Measurements from ENCODE around the gene DARS2.

DNA sequence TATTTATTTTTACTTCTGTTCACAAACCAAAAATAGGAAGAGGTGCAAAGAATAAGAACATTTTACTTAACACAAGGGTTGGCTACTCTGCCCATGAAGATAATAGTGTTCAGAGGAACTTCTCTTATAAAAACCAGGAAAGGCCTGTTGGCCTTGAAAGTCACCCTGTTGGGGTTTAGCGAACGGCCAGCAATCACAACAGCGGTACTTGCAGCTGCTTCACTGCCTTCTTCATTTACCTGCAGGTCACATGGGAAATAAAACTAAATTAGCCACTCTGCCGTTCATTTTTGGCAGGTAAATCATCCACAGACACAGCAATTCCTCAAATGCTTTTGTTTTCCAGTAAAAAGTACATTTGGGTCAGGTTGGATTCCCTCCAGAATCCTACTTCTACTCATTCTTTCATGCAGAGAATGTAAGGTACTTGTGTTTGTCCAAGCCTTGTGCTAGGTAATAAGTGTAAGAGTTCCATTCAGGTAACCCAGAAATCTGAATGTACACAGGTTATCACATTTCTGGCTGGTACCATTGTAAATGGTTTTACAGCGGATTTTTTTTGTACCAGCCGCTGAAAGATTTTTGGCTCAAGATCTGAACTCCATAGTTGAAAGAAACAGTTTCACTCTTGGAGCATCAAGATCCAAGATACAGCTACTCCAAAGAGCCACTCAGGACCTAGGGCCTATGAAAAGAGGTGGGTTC lies 79.5 kb downstream of the DARS2 start:
- TF ChIP-seq CTCF (conservative IDR thresholded peaks at IDR 0.05; ENCODE audit: low read depth, low read length) (no peak), EZH2 (IDR thresholded peaks at IDR 0.05; ENCODE audit: low read length, unreplicated experiment) (no peak), EZH2phosphoT487 (IDR thresholded peaks at IDR 0.05; ENCODE audit: borderline replicate concordance, low read length) (no peak)
